ENCODE data around the gene LYRM4. TPM values are rescaled to one million over a fixed set of nuclear protein-coding genes. Genes with fewer than 3 reads are reported as not detected.

LYRM4 gene
- total and polyA plus RNA-seq, 2 donors (not counting 1 experiment from before 2014, with no cell fraction given) = 22.1 to 29.5 TPM

- DNase-seq (no peak), ATAC-seq (ENCODE audit: low read depth) (no peak)
- POLR2A ChIA-PET = no interaction called here
- no peak overlapping the region for H3K27ac Mint-ChIP-seq
- no peaks in the 10 kb centered on the region for H3K27me3 ChIP-seq (replicated peaks in 1 of 4; ENCODE audit: control extremely low read depth in 1 of 4, control insufficient read depth in 3 of 4, insufficient read depth in 4 of 4, low read length in 3 of 4)
- H3K4me1 ChIP-seq (ENCODE audit: control insufficient read depth in 2 of 2, insufficient read depth in 2 of 2, low read length in 2 of 2) = no peaks in the 10 kb centered on the region
- CTCF ChIA-PET = interaction anchor here (0.7 kb wide), 1 partner anchor 1977 kb away, joined by 3 read pairs; no protein-coding TSS in a partner anchor
- 98% methylated on average over 9 of the region's 10 CpGs for WGBS (ENCODE audit: insufficient coverage)
- H3K36me3 ChIP-seq (replicated peaks in 1 of 2; ENCODE audit: control extremely low read depth in 1 of 2, control insufficient read depth in 1 of 2, extremely low read depth in 1 of 2, insufficient read depth in 2 of 2, low read length in 1 of 2) = no peaks in the 10 kb centered on the region
- peaks cover 3% of the 10 kb centered on the region for H3K79me2 ChIP-seq (ENCODE audit: control insufficient read depth, insufficient read depth, low read length)
- no peaks in the 10 kb centered on the region for H3K4me1 Mint-ChIP-seq
- H4K20me1 ChIP-seq (ENCODE audit: control insufficient read depth, insufficient read depth, low read length, poor library complexity, severe bottlenecking) = no peaks in the 10 kb centered on the region
- no peak for TF ChIP-seq CTCF (IDR thresholded peaks at IDR 0.05)
- no peak for TF ChIP-seq EZH2 (IDR thresholded peaks at IDR 0.05; ENCODE audit: borderline replicate concordance, insufficient read depth, low read depth, low read length, poor library complexity, severe bottlenecking)
- no peaks in the 10 kb centered on the region for H3K9me3 Mint-ChIP-seq (ENCODE audit: insufficient read depth)
- no peak overlapping the region for H3K4me2 ChIP-seq (replicated peaks; ENCODE audit: low read depth, low read length, poor library complexity, severe bottlenecking)
- no peak overlapping the region for H3K4me3 ChIP-seq (ENCODE audit: control extremely low read depth in 1 of 5, extremely low read depth in 1 of 5, insufficient read depth in 1 of 5, low read depth in 2 of 5, low read length in 4 of 5)
- H3K4me3 Mint-ChIP-seq = no peak overlapping the region
- H3K27ac ChIP-seq (ENCODE audit: low read length in 2 of 2) = no peak overlapping the region
- no peaks in the 10 kb centered on the region for H3K27me3 Mint-ChIP-seq
- no peak overlapping the region for H3K9ac ChIP-seq (ENCODE audit: low read length)
- peaks cover 0 to 6% (median 0%) of the 10 kb centered on the region in 3 donors for H3K9me3 ChIP-seq (ENCODE audit: control extremely low read depth in 1 of 3, control insufficient read depth in 2 of 3, insufficient read depth in 1 of 3, low read length in 2 of 3)
- intact Hi-C loops (cut with micrococcal nuclease) = no loop called here
- no peak overlapping the region for H2AFZ ChIP-seq (ENCODE audit: insufficient read depth, low read depth, low read length, poor library complexity, severe bottlenecking)
Observed at GRCh38 chr6:5120011-5120410, 140.7 kb downstream of the LYRM4 start.

GRCh38 chr6:5119090-5119951 lies 141.4 kb downstream of the LYRM4 start:
- ATAC-seq (ENCODE audit: low read depth) (no peak), DNase-seq (no peak)
- intact Hi-C loops (cut with micrococcal nuclease) = no loop called here
- WGBS (ENCODE audit: insufficient coverage) = 99% methylated on average over 7 of the region's 17 CpGs
- H3K9me3 ChIP-seq (ENCODE audit: control extremely low read depth in 1 of 3, control insufficient read depth in 2 of 3, insufficient read depth in 1 of 3, low read length in 2 of 3) = peaks cover 0 to 6% (median 0%) of the 10 kb centered on the region in 3 donors
- POLR2A ChIA-PET = no interaction called here
- Mint-ChIP-seq H3K27me3 (no peaks in the 10 kb centered on the region), H3K4me3 (no peak overlapping the region), H3K4me1 (no peaks in the 10 kb centered on the region), H3K9me3 (ENCODE audit: insufficient read depth) (no peaks in the 10 kb centered on the region), H3K27ac (no peak overlapping the region)
- TF ChIP-seq EZH2 (IDR thresholded peaks at IDR 0.05; ENCODE audit: borderline replicate concordance, insufficient read depth, low read depth, low read length, poor library complexity, severe bottlenecking) (no peak), CTCF (IDR thresholded peaks at IDR 0.05) (no peak)
- H3K79me2 ChIP-seq (ENCODE audit: control insufficient read depth, insufficient read depth, low read length) = peaks cover 2% of the 10 kb centered on the region
- no peak overlapping the region for H2AFZ ChIP-seq (ENCODE audit: insufficient read depth, low read depth, low read length, poor library complexity, severe bottlenecking)
- no peak overlapping the region for H3K9ac ChIP-seq (ENCODE audit: low read length)
- no peaks in the 10 kb centered on the region for H3K36me3 ChIP-seq (replicated peaks in 1 of 2; ENCODE audit: control extremely low read depth in 1 of 2, control insufficient read depth in 1 of 2, extremely low read depth in 1 of 2, insufficient read depth in 2 of 2, low read length in 1 of 2)
- H3K4me1 ChIP-seq (ENCODE audit: control insufficient read depth in 2 of 2, insufficient read depth in 2 of 2, low read length in 2 of 2) = no peaks in the 10 kb centered on the region
- no peaks in the 10 kb centered on the region for H4K20me1 ChIP-seq (ENCODE audit: control insufficient read depth, insufficient read depth, low read length, poor library complexity, severe bottlenecking)
- CTCF ChIA-PET = interaction anchor here (0.7 kb wide), 1 partner anchor 1977 kb away, joined by 3 read pairs; no protein-coding TSS in a partner anchor
- H3K27me3 ChIP-seq (replicated peaks in 1 of 4; ENCODE audit: control extremely low read depth in 1 of 4, control insufficient read depth in 3 of 4, insufficient read depth in 4 of 4, low read length in 3 of 4) = no peaks in the 10 kb centered on the region
- no peak overlapping the region for H3K4me3 ChIP-seq (ENCODE audit: control extremely low read depth in 1 of 5, extremely low read depth in 1 of 5, insufficient read depth in 1 of 5, low read depth in 2 of 5, low read length in 4 of 5)
- H3K27ac ChIP-seq (ENCODE audit: low read length in 2 of 2) = no peak overlapping the region
- no peak overlapping the region for H3K4me2 ChIP-seq (replicated peaks; ENCODE audit: low read depth, low read length, poor library complexity, severe bottlenecking)
